22Rv1 (cell line): Measurements from ENCODE around the gene ACSS3.

Source experiments
- ZFX ChIP-seq: fragments of 450-650 bp; IDR thresholded peaks from 2 replicates; pipeline ENCODE4 v1.6.1; 2017; ENCODE audit warnings: antibody characterized with exemption, borderline replicate concordance
- TF ChIP-seq, protein P1 (sequence below): fragments of 450-650 bp; IDR thresholded peaks from 2 replicates; pipeline ENCODE4 v1.5.1; 2017; ENCODE audit warnings: mild to moderate bottlenecking

DNA sequence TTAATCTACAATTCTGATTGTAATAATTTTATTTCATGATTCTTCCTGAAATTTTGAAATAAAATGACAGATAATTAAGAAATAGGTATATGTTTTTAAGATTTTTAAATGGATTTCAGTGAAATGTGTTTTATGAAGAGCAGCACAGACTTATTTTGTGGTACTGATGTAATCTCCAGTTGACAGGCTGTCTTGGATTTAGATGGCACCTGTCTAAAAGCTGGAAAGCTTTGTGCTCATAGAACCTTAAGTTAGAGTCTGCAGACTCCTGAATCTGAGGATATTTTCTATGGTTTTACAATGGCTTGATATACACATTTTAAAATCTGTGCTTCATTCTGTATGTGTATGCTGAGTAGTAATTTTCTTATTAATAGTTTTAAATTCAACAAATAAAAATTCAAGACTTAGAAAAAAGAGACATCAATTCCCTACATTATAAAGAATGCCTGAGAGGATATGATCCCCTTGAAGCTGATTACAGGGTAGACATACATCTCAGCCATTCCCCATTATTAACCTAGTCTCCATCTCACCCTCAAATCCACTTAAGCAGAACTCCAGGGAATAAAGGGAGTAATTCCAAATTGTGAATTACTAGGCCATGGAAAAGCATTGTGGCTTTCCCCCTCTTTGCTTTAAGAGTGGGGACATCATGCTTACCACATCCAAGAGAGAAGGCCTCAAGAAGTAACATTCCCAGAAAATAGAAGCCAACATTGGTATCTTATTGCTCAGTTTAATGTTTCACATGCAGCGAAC, 33.7 kb upstream of the ACSS3 start:
- TF ChIP-seq, protein P1, sequence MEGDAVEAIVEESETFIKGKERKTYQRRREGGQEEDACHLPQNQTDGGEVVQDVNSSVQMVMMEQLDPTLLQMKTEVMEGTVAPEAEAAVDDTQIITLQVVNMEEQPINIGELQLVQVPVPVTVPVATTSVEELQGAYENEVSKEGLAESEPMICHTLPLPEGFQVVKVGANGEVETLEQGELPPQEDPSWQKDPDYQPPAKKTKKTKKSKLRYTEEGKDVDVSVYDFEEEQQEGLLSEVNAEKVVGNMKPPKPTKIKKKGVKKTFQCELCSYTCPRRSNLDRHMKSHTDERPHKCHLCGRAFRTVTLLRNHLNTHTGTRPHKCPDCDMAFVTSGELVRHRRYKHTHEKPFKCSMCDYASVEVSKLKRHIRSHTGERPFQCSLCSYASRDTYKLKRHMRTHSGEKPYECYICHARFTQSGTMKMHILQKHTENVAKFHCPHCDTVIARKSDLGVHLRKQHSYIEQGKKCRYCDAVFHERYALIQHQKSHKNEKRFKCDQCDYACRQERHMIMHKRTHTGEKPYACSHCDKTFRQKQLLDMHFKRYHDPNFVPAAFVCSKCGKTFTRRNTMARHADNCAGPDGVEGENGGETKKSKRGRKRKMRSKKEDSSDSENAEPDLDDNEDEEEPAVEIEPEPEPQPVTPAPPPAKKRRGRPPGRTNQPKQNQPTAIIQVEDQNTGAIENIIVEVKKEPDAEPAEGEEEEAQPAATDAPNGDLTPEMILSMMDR = no peak
- no peak for TF ChIP-seq ZFX
